HG03280 (cell line): Measurements from ENCODE around the gene ARL3.
A peak's percentile ranks its signal among the peaks of the same experiment; 100 is the strongest.
"Not testable (repeated sequence)": the region's sequence is repeated elsewhere in the genome, so short reads cannot be mapped to it uniquely, and the experiment has no call there.

Experiments
- ATAC-seq: cut with Tn5 transposase; IDR thresholded peaks from one replicate; pipeline ENCODE4 v1.9.1; 2021; ENCODE audit warnings: mild to moderate bottlenecking, moderate library complexity; ENCODE audit not compliant: unreplicated experiment

Gene ARL3

GRCh38 chr10:102674566-102674965 is 39.6 kb downstream of the ARL3 start:
- no peak for ATAC-seq

- no peak for ATAC-seq
These were observed 40.2 kb downstream of the ARL3 start for GRCh38 chr10:102673819-102674511.

GRCh38 chr10:102673236-102673818 is 40.9 kb downstream of the ARL3 start:
- no peak for ATAC-seq

GRCh38 chr10:102670871-102671434 is 43.2 kb downstream of the ARL3 start:
- no peak for ATAC-seq

- ATAC-seq = no peak
These were observed 44.0 kb downstream of the ARL3 start for GRCh38 chr10:102670065-102670670.

GRCh38 chr10:102669206-102670064 is 44.8 kb downstream of the ARL3 start:
- ATAC-seq = no peak

- ATAC-seq = no peak
These were observed 45.7 kb downstream of the ARL3 start for GRCh38 chr10:102668326-102669107.

- ATAC-seq = not testable (repeated sequence)
These were observed 46.8 kb downstream of the ARL3 start for GRCh38 chr10:102667411-102667810.

- no peak for ATAC-seq
These were observed 48.2 kb downstream of the ARL3 start for GRCh38 chr10:102665904-102666509.

- peak; percentile 13 for ATAC-seq
These were observed 52.6 kb downstream of the ARL3 start for GRCh38 chr10:102661658-102662028.

GRCh38 chr10:102660888-102661657 is 53.1 kb downstream of the ARL3 start:
- peak; percentile 80 for ATAC-seq

- ATAC-seq = no peak
These were observed 55.4 kb downstream of the ARL3 start for GRCh38 chr10:102658802-102659201.

GRCh38 chr10:102657984-102658724 is 56.0 kb downstream of the ARL3 start:
- ATAC-seq = no peak

GRCh38 chr10:102657451-102657850 is 56.7 kb downstream of the ARL3 start:
- no peak for ATAC-seq

- ATAC-seq = no peak
These were observed 57.3 kb downstream of the ARL3 start for GRCh38 chr10:102656791-102657371.

GRCh38 chr10:102656026-102656425 is 58.2 kb downstream of the ARL3 start:
- no peak for ATAC-seq

GRCh38 chr10:102654969-102655368 is 59.2 kb downstream of the ARL3 start:
- no peak for ATAC-seq

- no peak for ATAC-seq
These were observed 59.6 kb downstream of the ARL3 start for GRCh38 chr10:102654566-102654965.
